Middle frontal gyrus (tissue), 1 donor: ENCODE results near the gene STK4.

Experiments used
- DNase-seq: peaks from one replicate; pipeline ENCODE4 v3.0.0-alpha.2; 2015; ENCODE audit warnings: low spot score; ENCODE audit errors: extremely low spot score

The STK4 gene

GRCh38 chr20:44966030-44966961 is at the start of gene STK4:
Gene STK4 (plus strand): TSS chr20:44966512. CDS start chr20:44966569, 57 bp downstream.
- DNase-seq = peak; percentile 95

- no peak for DNase-seq
Observed at GRCh38 chr20:44916586-44916985, 49.7 kb upstream of the STK4 start.

DNA sequence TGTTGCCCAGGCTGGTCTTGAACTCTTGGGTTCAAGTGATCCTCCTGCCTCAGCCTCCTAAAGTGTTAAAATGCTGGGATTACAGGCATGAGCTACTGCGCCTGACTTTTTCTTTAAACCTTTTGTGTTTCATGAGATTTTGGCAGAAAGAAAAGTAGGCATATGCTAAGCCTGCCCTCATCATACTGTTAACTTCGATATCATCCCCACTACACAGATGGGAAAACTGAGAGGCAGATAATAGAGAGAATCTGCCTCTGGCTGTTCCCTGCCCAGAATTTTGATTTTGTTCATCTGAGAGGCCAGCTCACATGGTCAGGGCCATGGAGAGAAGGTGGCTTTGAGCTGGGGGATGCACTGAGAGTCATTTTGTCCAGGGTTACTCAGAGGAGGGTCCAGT is 48.9 kb upstream of the STK4 start:
- no peak for DNase-seq

DNA sequence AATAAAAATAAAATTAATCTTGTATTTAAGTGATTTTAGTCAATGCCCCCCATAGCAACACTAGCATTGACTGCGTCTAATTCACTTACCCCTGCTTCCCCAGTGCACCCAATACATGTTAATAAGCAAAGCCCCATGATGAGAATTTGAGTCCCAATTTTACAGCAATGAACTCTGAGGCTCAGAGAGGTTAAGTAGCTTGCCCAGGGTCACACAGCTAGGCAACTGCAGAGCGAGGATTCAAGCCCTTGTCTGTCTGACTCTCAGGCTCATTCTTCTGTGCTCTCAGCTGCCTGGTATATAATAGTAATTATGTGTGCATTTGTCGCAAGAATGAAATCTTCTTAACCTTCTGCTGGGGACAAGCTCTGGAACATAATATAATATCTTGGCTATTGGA is 48.0 kb upstream of the STK4 start:
- DNase-seq = no peak

DNA sequence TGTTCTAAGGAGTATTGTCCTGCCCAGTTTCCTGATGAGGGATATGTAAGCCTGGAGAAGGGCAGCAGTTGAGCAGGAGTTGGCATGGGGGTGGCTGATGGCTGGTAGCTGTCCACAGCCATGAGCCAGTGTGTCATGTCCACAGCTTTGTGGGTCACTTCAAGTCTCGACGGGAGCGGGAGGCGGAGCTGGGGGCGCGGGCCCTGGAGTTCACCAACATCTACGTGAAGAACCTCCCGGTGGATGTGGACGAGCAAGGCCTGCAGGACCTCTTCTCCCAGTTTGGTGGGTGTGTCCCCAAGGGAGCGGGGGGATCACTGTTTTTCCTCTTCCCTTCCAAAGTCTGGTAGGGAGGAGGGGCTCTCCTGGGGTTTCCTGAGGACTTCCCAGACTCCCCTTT is 47.6 kb upstream of the STK4 start:
- no peak for DNase-seq

DNA sequence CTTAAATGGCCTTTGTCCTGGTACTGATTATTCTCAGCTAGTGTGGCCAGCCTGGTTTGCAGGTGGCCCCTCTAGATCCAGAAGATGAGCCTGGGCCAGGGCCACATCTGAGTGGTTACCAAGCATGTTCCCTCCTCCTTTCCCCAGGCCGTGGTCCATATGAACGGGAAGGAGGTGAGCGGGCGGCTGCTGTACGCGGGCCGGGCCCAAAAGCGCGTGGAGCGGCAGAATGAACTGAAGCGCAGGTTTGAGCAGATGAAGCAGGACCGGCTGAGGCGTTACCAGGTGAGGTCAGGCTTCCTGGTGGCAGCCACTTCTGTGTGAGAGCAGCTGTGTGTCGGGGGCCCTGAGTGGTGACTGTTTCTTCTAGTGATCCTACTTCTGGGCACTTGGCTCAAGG is 44.9 kb upstream of the STK4 start:
- DNase-seq = no peak

GRCh38 chr20:44924541-44924940 is 41.8 kb upstream of the STK4 start:
- DNase-seq = no peak

DNA sequence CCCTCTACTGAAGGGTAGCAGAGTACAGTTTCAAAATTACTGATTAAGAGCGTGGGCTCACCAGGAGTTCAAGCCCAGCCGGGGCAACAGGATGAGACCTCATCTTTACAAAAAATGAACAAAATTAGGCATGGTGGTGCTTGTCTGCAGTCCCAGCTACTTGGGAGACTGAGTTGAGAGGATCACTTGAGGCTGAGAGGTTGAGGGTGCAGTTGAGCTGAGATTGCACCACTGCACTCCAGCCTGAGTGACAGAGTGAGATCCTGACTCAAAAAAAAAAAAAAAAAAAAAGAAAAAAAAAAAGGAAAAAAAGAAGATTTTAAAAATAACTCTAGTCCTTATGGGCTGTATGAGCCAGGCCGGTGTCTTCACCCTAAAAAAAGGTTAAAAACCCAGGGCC is 37.7 kb upstream of the STK4 start:
- DNase-seq = no peak

GRCh38 chr20:44930517-44931168 is 35.7 kb upstream of the STK4 start:
- no peak for DNase-seq

DNA sequence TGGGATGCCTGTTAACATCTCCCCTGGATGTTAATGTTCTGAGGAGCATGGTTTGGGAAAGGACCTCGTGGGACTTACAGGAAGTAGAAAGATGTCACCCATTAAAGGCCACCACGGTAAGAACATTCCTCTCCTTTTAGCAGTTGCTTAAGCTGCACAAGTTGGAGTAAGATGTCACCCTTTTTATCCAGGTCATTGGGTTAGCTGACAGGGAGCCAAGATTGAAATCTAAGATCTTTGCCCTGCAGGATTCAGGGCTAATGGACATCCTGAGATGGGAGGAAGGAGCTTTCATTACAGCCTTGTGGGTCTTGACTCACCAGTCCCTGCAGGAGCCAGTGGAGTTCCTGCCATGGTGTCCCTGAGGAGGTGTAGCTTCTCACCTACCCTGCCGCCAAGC is 34.4 kb upstream of the STK4 start:
- DNase-seq = no peak

DNA sequence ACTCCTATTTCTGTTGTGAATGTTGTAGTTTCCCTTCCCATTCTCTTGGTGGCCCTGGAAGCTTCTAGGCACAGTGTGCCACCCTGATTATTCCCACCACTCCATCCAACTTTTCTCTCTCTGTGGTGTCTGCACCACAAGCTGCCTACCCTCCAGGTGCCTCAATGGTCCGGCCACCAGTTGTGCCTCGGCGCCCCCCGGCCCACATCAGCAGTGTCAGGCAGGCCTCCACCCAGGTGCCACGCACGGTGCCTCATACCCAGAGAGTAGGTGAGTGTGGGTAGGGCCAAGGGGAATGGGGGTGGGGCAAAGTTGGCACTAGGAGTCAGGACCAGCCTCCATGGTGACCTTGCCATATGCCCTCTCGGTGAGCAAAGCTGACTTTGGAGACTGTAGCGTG is 33.4 kb upstream of the STK4 start:
- no peak for DNase-seq

DNA sequence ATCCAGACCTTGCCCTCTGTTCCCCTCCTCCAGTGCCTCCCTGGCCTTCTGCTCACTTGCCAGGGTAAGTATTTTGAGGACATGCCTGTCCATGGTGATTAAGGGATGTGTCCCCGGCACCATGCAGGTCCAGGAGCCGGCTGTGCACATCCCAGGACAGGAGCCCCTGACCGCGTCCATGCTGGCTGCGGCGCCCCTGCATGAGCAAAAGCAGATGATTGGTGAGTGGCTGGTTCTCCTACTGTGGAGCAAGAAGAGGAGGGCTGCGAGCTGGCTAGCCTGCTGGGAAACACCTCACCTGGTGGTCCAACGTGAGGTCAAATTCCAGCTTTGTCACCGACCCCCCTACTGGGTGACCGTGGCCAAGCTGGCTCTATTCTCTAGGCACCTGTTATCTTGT is 29.8 kb upstream of the STK4 start:
- DNase-seq = no peak

DNA sequence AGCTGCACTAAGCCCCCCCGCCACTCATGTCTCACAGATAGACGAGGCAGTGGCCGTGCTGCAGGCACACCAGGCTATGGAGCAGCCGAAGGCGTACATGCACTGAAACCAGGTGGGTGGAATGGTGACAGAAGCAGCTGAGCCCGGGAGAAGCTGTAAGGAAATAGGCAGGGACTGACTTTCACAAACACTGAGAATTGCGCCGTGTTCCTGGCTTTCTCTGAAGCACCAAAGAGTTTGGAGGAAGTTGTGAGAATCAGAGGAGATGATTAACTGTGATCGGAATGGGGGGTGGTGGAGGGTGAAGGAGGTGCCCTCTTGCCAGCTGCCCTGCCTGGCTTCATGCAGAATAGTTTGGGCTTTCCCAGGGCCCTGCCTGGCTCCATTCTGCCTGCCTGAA is 27.7 kb upstream of the STK4 start:
- DNase-seq = peak; percentile 16

DNA sequence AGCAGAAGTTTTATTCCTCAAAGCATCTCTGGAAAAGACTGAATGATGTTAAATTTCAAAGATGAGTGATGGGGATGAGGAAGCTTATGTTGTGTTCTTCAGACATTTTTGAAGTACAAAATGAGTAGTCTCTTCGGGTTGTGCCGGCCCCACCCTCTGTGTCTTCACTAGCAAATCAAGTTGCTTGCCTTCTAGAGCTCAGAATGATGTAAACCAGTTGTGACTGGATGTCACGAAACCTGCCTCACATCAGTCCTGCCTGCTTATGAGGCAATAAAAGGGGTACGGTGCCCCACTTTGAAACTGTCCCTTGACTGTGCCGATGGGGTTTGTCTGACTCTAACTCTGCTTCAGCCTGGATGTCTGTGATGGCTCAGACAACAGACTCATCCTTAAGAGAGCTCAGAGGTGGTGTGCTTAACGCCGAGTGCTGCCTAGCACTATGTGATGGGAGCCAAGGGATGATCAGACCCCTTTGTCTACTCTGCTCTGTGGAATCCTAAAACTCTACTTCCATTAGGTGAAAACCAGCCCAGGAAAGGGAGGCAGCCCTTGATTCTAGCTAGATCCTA is 25.1 kb upstream of the STK4 start:
- no peak for DNase-seq

- no peak for DNase-seq
Observed at GRCh38 chr20:44942264-44942973, 23.9 kb upstream of the STK4 start.

DNA sequence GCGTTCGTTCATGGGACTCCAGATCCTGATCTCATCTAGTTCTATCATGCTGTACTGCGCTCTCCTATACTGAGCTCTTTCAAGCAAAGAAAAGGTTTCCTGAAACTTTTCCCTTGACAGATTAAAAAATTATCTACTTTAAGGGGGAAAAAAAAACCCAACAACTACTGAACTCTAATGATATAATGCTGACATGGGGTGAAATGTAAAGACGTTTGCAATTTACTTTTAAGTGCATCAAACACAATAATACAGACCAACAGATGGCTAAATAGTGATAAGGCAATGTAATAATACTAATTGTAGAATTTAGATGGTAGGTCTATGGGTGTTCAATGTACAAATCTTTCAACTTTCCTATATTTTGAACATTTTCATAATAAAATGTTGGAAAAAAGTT is 22.5 kb upstream of the STK4 start:
- no peak for DNase-seq

- DNase-seq = no peak
Observed at GRCh38 chr20:44945261-44945660, 21.1 kb upstream of the STK4 start.

DNA sequence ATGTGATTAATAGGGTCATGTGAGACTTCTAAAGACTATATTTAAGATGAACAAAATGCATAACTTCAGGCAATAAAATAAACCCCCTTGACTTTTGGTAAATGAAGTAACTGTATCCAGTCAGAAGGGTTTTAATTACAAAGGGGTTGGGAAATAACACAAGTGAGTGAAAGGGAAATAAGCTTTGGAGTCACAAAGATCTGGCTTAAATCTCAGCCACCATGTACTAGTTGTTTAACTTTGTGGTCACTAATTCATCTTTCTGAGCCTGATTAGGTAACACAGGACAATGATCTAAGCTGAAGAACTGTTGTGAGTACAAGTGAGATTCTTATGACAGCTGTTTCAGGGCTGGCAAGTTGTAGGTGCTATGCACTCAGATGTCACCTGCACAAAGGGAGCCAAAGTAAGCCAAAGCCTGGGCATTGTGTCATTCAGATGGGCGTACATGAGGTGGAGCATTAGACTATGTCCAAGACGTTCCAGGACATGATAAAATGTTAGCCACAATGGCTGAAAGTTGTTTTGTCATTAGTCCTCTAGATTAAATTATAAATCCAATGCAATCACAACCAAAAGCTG is 19.9 kb upstream of the STK4 start:
- DNase-seq = no peak

- DNase-seq = no peak
Observed at GRCh38 chr20:44948107-44948506, 18.2 kb upstream of the STK4 start.

DNA sequence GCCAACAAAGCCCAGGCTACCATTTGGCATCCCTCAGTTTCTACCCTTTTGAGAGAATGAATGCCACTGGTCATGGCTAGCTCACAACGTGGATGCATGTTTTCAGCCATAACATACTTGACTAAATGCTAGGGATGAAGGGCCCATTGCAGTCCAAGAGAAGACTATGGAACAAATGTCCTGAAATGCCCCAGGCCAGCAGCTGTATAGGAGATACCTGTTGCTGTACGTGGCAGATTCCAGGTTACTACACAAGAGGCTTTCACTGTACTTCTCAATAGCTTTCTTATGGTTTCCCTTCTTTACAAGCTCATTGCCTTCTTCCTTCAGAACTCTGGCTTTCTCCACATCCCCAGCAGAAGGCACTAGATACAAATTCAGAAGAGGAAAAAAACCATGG is 17.8 kb upstream of the STK4 start:
- no peak for DNase-seq

- DNase-seq = no peak
Observed at GRCh38 chr20:44950368-44950767, 15.9 kb upstream of the STK4 start.
